HCT116 (cell line): ENCODE measurements around the gene UPK2. TPM values are rescaled to one million over a fixed set of nuclear protein-coding genes. Genes with fewer than 3 reads are reported as not detected.

Experiments
- ATAC-seq: fragments of 200-7000 bp; cut with Tn5 transposase; 2 replicates; pipeline ENCODE4 v1.9.1; 2020; ENCODE audit warnings: mild to moderate bottlenecking, moderate library complexity
- BruUV-seq: library from RNA; stranded (reverse); fragments of 400-500 nt; replicated peaks from 2 replicates; lab custom pipeline; 2021; lab: Mats Ljungman, UMichigan
- CTCF ChIA-PET: fragments of 300-600 bp; sonication (Branson Sonifier 250); formaldehyde crosslinking; loops from one replicate; lab custom pipeline; 2021; ENCODE audit warnings: antibody characterized with exemption; lab: Charles Lee
- POLR2A ChIA-PET: fragments of 300-600, 350-600 bp; sonication (Branson Sonifier 250); formaldehyde crosslinking; loops from one replicate; lab custom pipeline; 2021; ENCODE audit warnings: antibody characterized with exemption; lab: Charles Lee
- RAD21 ChIA-PET, 2 experiments: fragments of 300-600 bp; sonication (Branson Sonifier 250); formaldehyde crosslinking; loops; one replicate each; lab custom pipeline; 2023; ENCODE audit warnings: low total read pairs in 2 of 2; ENCODE audit not compliant: uncharacterized antibody in 2 of 2, unreplicated experiment in 2 of 2, low non-redundant PET in 1 of 2; lab: Charles Lee
- DNase-seq: peaks from one replicate; pipeline ENCODE4 v3.0.0-alpha.2; 2010; ENCODE audit warnings: low read depth, low spot score
- H2AFZ ChIP-seq: fragments of 200-600 bp; shearing (Covaris generic), sonication (generic); 2 replicates; pipeline ENCODE4 v1.6.1; 2017; ENCODE audit warnings: low read depth, mixed run types, mixed read lengths, antibody characterized with exemption, low read length; ENCODE audit not compliant: poor library complexity, severe bottlenecking
- H3K27ac ChIP-seq: 2 replicates; pipeline ENCODE4 v1.5.1; 2012; ENCODE audit warnings: low read depth, low read length
- H3K27me3 ChIP-seq: fragments of 200-600 bp; sonication (generic); 2 replicates; pipeline ENCODE4 v1.6.1; 2016; ENCODE audit warnings: mixed run types, low read length, mixed read lengths; ENCODE audit not compliant: insufficient read depth
- H3K36me3 ChIP-seq, 2 experiments: fragments of 200-500 bp in 1 of 2; fragments of 200-600 bp in 1 of 2; sonication (Bioruptor generic) in 1 of 2; sonication (generic) in 1 of 2; 2 replicates each; pipeline versions ENCODE4 v1.5.1 to v1.6.1; 2014 to 2016; ENCODE audit warnings: low read length in 2 of 2, inconsistent platforms in 1 of 2, mixed read lengths in 1 of 2, mixed run types in 1 of 2; ENCODE audit not compliant: insufficient read depth in 2 of 2, control insufficient read depth in 1 of 2
- H3K4me1 ChIP-seq, 2 experiments: fragments of 200-600 bp in 1 of 2; sonication (generic) in 1 of 2; 2 replicates each; pipeline versions ENCODE4 v1.5.1 to v1.6.1; 2012 to 2017; ENCODE audit warnings: low read length in 2 of 2, inconsistent platforms in 1 of 2, mild to moderate bottlenecking in 1 of 2, mixed read lengths in 1 of 2, mixed run types in 1 of 2, moderate library complexity in 1 of 2; ENCODE audit not compliant: insufficient read depth in 2 of 2, control insufficient read depth in 1 of 2
- H3K4me2 ChIP-seq: fragments of 200-600 bp; sonication (generic); 2 replicates; pipeline ENCODE4 v1.6.1; 2017; ENCODE audit warnings: mixed run types, low read length, mixed read lengths
- H3K4me3 ChIP-seq, 2 experiments: fragments of 200-600 bp in 1 of 2; sonication (generic) in 1 of 2; replicated peaks in 1 of 2; 2 replicates each; pipeline ENCODE4 v1.5.1; 2011 to 2016; ENCODE audit warnings: low read length in 2 of 2, control low read depth in 1 of 2, low read depth in 1 of 2, mild to moderate bottlenecking in 1 of 2, mixed read lengths in 1 of 2, mixed run types in 1 of 2
- H3K79me2 ChIP-seq: fragments of 200-600 bp; sonication (generic); 2 replicates; pipeline ENCODE4 v1.6.1; 2017; ENCODE audit warnings: mild to moderate bottlenecking, mixed run types, low read length, moderate library complexity, mixed read lengths; ENCODE audit not compliant: insufficient read depth
- H3K9ac ChIP-seq: fragments of 200-600 bp; sonication (generic); 2 replicates; pipeline ENCODE4 v1.6.1; 2016; ENCODE audit warnings: low read length, mixed read lengths
- H3K9me2 ChIP-seq: fragments of 200-600 bp; sonication (generic), shearing (Covaris generic); 2 replicates; pipeline ENCODE4 v1.6.1; 2017; ENCODE audit warnings: mixed run types, mild to moderate bottlenecking, moderate library complexity; ENCODE audit not compliant: insufficient read depth
- H3K9me3 ChIP-seq, 2 experiments: fragments of 200-500 bp in 1 of 2; fragments of 200-600 bp in 1 of 2; sonication (Bioruptor generic) in 1 of 2; sonication (generic) in 1 of 2; 2 replicates each; pipeline ENCODE4 v1.6.1; 2014 to 2017; ENCODE audit warnings: low read length in 2 of 2, mixed read lengths in 2 of 2, inconsistent platforms in 1 of 2, low read depth in 1 of 2, mild to moderate bottlenecking in 1 of 2, mixed run types in 1 of 2, moderate library complexity in 1 of 2; ENCODE audit not compliant: control insufficient read depth in 1 of 2, insufficient read depth in 1 of 2
- H4K20me1 ChIP-seq: fragments of 200-600 bp; sonication (generic), shearing (Covaris generic); 2 replicates; pipeline ENCODE4 v1.6.1; 2017; ENCODE audit warnings: mixed run types, mild to moderate bottlenecking, moderate library complexity; ENCODE audit not compliant: insufficient read depth
- CTCF ChIP-seq, 3 experiments: fragments of 200-600 bp in 1 of 3; sonication (generic) in 1 of 3; IDR thresholded peaks in 2 of 3; conservative IDR thresholded peaks in 1 of 3; 2 replicates each; pipeline ENCODE4 v1.5.1; 2012 to 2017; ENCODE audit warnings: low read depth in 2 of 3, low read length in 2 of 3, antibody characterized with exemption in 1 of 3, borderline replicate concordance in 1 of 3, control low read depth in 1 of 3, mild to moderate bottlenecking in 1 of 3, mixed read lengths in 1 of 3, mixed run types in 1 of 3, moderate library complexity in 1 of 3; ENCODE audit not compliant: insufficient read depth in 1 of 3
- EGR1 ChIP-seq: IDR thresholded peaks from 2 replicates; pipeline ENCODE4 v1.6.1; 2012; ENCODE audit warnings: low read depth
- FOSL1 ChIP-seq: IDR thresholded peaks from 2 replicates; pipeline ENCODE4 v1.6.1; 2012; ENCODE audit warnings: low read depth
- SP1 ChIP-seq: IDR thresholded peaks from 2 replicates; pipeline ENCODE4 v1.6.1; 2012; ENCODE audit warnings: low read depth
- ZFX ChIP-seq: fragments of 450-650 bp; IDR thresholded peaks from 2 replicates; pipeline ENCODE4 v1.6.1; 2017
- intact Hi-C: fragments of 100-400 bp; cut with micrococcal nuclease; formaldehyde crosslinking; loops from 2 replicates; pipeline ENCODE4 v1.10.0; 2022
- total RNA-seq: library from RNA; stranded (reverse); gene quantifications from one replicate; pipeline ENCODE4 v1.2.1, GENCODE V29; 2021; ENCODE audit not compliant: unreplicated experiment
- TF ChIP-seq, protein P1 (sequence below): IDR thresholded peaks from 2 replicates; pipeline ENCODE4 v1.6.1; 2012

Gene UPK2
- total RNA-seq, 1 experiment from 2014 or later: 0.42 TPM

DNA sequence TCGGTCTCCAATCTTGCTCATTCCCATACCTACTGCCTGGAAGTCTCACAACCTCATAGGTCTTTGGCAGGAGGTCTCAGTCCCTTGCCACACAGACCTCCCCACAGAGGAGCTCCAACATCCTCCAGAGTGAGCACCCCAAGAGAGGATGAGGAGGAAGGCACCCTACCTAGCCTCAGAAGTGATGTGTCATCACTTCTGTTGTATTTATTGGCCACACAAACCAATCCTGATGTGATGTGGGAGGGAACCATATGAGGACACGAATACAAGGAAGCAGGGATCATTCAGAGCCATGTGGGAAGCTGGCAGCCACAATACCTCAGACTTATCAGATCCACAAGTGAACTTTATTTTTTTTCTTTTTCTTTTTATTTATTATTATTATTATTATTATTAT, 9.0 kb upstream of the UPK2 start:
- Histone ChIP-seq H3K9me3 (no peaks in the 10 kb centered on the region), H3K4me1 (peaks cover 0 to 8% of the 10 kb centered on the region in 2 experiments; a peak in 2 of 4 replicates), H3K36me3 (no peaks in the 10 kb centered on the region), H3K9me2 (no peaks in the 10 kb centered on the region), H3K4me3 (no peak overlapping the region), H3K4me2 (no peak overlapping the region), H3K27ac (no peak overlapping the region), H3K79me2 (no peaks in the 10 kb centered on the region), H3K27me3 (no peaks in the 10 kb centered on the region), H2AFZ (no peak overlapping the region), H4K20me1 (no peaks in the 10 kb centered on the region), H3K9ac (no peak overlapping the region)
- POLR2A ChIA-PET: interaction anchor here (1.2 to 1.4 kb wide), 2 partner anchors 17 to 38 kb away, joined by 3 to 9 read pairs; no protein-coding TSS in a partner anchor
- CTCF ChIA-PET: interaction anchor here (1.2 kb wide), 1 partner anchor 257 kb away, joined by 5 read pairs; no protein-coding TSS in a partner anchor
- BruUV-seq: no TSS peak
- no peak for DNase-seq
- 0 out of 2 replicates have a peak, but pooled peaks have one; percentile 17 for ATAC-seq
- intact Hi-C loops: no loop called here
- RAD21 ChIA-PET: no interaction called here
- TF ChIP-seq, protein P1, sequence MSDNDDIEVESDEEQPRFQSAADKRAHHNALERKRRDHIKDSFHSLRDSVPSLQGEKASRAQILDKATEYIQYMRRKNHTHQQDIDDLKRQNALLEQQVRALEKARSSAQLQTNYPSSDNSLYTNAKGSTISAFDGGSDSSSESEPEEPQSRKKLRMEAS: no peak
- no peak for TF ChIP-seq FOSL1
- no peak for TF ChIP-seq EGR1
- TF ChIP-seq SP1: no peak
- TF ChIP-seq, all 23 proteins: peak for 0

DNA sequence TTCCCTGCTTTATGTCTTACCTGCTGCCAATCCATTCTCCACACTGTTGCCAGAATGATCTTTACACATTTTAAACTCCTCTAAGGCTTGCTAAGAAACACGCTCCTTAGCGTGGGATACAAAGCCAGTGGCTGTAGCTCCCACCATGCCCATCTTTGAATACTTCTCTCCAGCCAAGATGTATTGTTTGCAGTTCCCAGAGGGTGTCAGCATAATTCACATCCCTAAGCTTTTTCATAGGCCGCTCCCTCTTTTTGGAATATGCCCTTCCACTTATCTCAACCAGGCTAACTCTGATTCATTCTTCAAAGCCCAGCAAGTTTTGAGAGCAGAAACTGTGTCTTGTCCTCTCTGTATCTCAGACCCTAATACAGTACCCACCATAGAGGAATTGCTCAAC, 8.1 kb upstream of the UPK2 start:
- Histone ChIP-seq H3K4me2 (no peak overlapping the region), H3K9ac (no peak overlapping the region), H3K9me3 (no peaks in the 10 kb centered on the region), H3K27ac (no peak overlapping the region), H3K4me1 (peaks cover 0 to 8% of the 10 kb centered on the region in 2 experiments; a peak in 2 of 4 replicates), H3K27me3 (no peaks in the 10 kb centered on the region), H2AFZ (no peak overlapping the region), H3K79me2 (no peaks in the 10 kb centered on the region), H3K36me3 (no peaks in the 10 kb centered on the region), H3K9me2 (no peaks in the 10 kb centered on the region), H4K20me1 (no peaks in the 10 kb centered on the region), H3K4me3 (no peak overlapping the region)
- TF ChIP-seq ZFX: no peak
- TF ChIP-seq CTCF (IDR thresholded peaks at IDR 0.05 in 2 of 3, conservative IDR thresholded peaks at IDR 0.05 in 1 of 3; ENCODE audit: borderline replicate concordance in 1 of 3, insufficient read depth in 1 of 3, low read depth in 2 of 3, low read length in 2 of 3): 0 out of 6 replicates have a peak, but pooled peaks of 1 of the 3 experiments have one; percentile 11
- DNase-seq (no peak), ATAC-seq (peak; percentile 77)
- intact Hi-C loops: no loop called here
- ChIA-PET POLR2A (interaction anchor here (1.2 to 1.4 kb wide), 2 partner anchors 18 to 38 kb away, joined by 3 to 9 read pairs; no protein-coding TSS in a partner anchor), CTCF (interaction anchor here (1.0 to 1.2 kb wide), 2 partner anchors 20 to 258 kb away, joined by 3 to 5 read pairs; no protein-coding TSS in a partner anchor), RAD21 (interaction anchor here in 1 of 2 experiments (0.9 kb wide), 1 partner anchor 39 kb away, joined by 3 read pairs; no protein-coding TSS in a partner anchor)
- BruUV-seq: no TSS peak
